AG10803 (cell line): ENCODE measurements around the gene PROSER3.

Experiments used
- DNase-seq: peaks from one replicate; pipeline ENCODE4 v3.0.0; 2010; ENCODE audit warnings: low read depth
- H3K4me3 ChIP-seq: 2 replicates; pipeline ENCODE4 v1.5.1; 2011; ENCODE audit warnings: mild to moderate bottlenecking, low read length, control low read depth
- TF ChIP-seq, protein P1 (sequence below): conservative IDR thresholded peaks from 2 replicates; pipeline ENCODE4 v1.5.1; 2011; ENCODE audit warnings: mild to moderate bottlenecking, low read length, control low read depth, inconsistent platforms

The PROSER3 gene

DNA sequence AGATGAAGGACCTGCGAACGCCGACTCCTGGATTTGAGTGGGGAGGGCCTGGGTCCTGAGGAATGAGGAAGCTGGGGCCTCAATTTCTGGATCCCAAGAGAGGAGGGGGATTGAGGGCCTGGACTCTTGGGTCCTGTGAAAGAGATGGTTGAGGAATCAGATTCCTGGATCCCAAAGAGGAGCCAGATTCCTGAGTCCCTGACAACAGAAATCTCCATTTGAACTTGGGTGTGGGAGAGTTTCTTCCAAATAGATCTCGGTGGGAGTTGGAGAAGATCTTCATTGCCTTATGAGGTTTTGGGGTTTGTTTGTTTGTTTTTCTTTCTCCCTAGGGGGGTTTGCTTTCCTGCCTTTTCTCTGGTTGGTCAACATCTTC is 11.9 kb upstream of the PROSER3 start:
- TF ChIP-seq, protein P1, sequence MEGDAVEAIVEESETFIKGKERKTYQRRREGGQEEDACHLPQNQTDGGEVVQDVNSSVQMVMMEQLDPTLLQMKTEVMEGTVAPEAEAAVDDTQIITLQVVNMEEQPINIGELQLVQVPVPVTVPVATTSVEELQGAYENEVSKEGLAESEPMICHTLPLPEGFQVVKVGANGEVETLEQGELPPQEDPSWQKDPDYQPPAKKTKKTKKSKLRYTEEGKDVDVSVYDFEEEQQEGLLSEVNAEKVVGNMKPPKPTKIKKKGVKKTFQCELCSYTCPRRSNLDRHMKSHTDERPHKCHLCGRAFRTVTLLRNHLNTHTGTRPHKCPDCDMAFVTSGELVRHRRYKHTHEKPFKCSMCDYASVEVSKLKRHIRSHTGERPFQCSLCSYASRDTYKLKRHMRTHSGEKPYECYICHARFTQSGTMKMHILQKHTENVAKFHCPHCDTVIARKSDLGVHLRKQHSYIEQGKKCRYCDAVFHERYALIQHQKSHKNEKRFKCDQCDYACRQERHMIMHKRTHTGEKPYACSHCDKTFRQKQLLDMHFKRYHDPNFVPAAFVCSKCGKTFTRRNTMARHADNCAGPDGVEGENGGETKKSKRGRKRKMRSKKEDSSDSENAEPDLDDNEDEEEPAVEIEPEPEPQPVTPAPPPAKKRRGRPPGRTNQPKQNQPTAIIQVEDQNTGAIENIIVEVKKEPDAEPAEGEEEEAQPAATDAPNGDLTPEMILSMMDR: no peak
- no peak for DNase-seq
- peak overlapping the region; percentile 66 for H3K4me3 ChIP-seq

GRCh38 chr19:35746531-35746930 is 11.4 kb upstream of the PROSER3 start:
- H3K4me3 ChIP-seq: peak overlapping the region; percentile 66
- TF ChIP-seq, protein P1: no peak
- no peak for DNase-seq

DNA sequence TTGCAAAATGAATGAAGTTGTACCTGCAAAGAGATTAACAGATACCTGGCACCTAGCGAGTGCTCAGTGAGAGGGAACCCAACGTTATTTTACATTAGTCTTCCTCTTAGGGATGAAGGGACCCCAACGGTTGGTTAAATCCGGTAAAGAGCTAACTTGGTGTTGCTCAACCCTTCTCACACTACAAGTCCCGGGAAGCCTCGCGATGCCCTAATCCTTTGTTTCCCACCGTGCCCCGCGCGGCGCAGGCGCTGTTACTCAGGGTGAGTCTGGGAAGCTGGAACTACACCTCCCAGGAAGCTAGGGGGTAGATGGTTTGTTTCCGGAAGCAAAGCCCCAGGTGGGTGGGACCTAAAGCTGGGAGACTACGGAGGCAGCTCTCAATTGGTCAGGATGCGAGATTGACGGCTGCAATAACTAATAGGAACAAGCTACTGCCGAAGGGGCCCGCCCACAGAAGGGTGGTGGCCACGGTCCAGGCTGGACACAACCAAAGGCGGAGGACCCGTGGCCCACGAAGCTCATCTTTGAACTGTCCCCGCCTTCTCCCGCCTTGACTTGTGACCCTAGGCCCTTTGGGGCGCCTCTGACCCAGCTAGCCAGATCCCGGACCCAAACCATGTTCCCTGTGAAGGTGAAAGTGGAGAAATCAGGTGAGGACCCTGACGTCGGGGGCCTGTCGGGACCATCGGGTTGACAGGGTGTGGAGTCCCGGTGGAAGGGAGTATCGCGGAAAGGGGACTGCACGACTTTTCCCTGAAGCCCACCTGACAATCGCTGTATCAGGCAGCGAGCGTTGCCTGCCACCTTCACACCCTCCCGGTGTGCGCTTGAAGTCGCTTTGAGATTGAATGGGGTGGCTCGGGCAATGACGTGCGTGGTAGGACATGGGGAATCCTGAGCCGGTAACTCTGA is 9.6 kb upstream of the PROSER3 start, which contains the start of gene LIN37:
Gene LIN37, plus strand, starts transcription at position 471 of the 915 bp plus-strand sequence. Its CDS starts 149 bp downstream, at position 620.
- DNase-seq: peak; percentile 99
- TF ChIP-seq, protein P1: no peak
- H3K4me3 ChIP-seq: peak within 1 kb of the TSS; percentile 100

DNA sequence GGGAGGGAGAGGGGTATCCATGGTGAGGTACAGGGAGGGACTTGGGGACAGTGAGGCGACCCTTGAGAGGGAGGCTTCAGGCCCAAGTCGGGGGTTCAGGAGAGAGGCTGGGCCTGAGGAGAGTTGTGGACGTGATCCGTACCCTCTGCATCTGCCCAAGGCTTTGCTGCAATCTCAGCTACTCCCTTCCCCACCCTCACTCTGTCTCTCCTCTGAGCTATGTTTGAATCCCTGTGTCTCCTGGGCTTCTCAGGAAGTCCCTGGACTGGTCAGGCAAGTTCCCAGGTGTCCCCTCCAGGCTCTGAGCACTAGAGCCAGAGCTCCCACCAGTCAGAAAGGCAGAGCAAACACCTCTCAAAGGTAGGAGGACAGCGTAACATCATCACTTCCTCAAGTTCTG is 7.8 kb upstream of the PROSER3 start:
- TF ChIP-seq, protein P1: no peak
- DNase-seq: no peak
- no peak overlapping the region for H3K4me3 ChIP-seq

GRCh38 chr19:35751839-35752745 is 5.9 kb upstream of the PROSER3 start:
- DNase-seq: no peak
- TF ChIP-seq, protein P1: no peak
- no peak overlapping the region for H3K4me3 ChIP-seq

- TF ChIP-seq, protein P1: no peak
- no peak overlapping the region for H3K4me3 ChIP-seq
- DNase-seq: no peak
Measured at GRCh38 chr19:35752746-35753350, 5.1 kb upstream of the PROSER3 start.
